ENCODE measurements around the gene RASL12.
"Not testable (repeated sequence)": the region's sequence is repeated elsewhere in the genome, so short reads cannot be mapped to it uniquely, and the experiment has no call there.

Gene RASL12

DNA sequence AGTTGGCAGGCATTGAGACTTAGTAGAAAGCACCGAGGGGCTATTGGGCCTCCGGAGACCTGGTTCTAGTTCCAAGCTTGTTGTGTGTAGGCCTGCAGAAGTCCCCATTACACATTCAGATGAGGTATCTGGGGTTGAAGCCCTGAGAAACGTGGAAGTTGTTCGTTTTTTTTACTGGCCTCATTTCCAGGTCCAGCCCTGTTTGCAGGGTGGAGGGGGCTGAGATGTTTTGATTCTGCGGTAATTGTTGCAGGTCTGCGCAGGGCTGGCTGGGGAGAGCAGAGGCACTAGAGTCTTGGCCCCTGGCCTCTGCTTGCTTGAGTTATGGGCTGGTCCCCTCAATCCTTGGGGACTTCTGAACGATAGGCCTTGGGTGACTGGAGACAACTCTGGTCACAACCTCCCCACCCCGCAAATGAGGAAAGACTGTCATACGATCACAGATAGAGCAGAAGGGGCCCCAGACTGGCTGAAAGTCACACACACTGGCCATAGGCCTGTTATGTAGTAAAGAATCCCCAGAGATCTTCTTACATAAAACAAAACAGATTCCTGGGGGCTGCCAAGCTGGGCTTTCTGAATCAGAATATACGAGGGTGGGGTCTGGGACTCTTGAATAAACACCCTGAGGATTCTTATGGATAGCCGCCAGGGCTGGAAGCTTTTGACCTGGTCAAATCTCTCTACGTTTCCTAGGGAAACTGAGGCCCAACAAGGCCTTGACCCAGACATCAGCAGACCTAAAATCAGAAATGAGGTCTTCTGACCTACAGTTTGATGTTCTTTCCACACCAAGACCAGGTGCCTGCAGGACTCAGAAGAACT, 24.4 kb upstream of the RASL12 start:
- DNase-seq = no peak

- no peak for DNase-seq
These were observed 21.5 kb upstream of the RASL12 start for GRCh38 chr15:65089206-65089824.

GRCh38 chr15:65088643-65089021, 20.8 kb upstream of the RASL12 start:
- no peak for DNase-seq

DNA sequence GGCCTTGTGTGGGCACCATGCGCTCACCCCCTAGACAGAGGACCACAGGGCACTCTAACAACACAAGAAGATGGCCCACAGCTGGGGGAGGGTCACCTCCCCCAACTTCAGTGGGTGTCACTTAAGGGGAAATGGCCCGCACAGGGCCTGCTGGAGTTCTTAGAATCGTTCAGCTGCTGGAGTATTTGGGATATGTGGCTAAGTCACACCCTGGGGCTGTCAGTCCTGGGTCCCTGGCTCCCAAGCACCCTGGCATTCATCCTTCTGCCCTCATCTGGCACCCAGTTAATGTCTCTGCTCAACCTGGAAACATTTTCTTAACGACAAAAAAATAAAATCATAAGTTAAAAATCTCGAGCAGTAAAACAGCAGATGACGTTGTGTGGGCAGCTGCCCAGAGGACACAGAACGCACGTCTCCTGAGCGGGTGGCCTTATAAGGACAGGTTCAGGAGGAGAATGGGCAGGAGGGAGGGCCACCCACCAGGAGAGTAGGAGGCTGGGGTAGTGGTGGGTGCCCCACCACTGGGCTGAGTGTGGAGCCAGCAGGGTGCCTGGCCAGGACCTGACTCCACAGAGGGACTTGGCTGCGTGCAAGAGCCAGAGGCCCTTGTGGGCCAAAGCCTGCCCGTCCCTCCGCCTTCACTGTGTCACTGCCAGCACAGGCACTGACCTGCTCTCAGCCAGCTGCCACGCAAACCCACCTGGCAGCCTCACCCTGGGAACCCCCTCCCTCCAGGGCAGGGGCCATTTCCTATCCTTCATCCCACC, 20.3 kb upstream of the RASL12 start:
- DNase-seq = no peak

DNA sequence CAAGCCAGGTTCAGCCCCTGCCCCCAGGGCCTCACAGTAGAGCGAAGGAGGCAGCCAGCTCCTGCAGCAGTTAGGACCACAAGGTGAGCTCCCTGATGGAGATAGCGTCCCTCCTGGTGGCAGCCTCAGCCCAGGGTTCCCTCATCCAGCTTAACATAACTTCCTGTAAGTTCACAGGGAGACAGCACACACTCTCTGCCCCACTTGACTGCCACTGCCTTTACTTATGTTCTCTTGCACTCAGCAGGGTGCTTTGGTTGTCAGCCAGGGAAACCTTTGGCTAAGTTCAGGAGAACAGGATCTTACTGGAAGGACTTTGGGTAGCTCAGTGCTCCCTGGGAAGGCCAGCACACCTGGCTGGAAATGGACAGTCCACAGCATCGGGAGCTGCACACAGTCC, 19.6 kb upstream of the RASL12 start:
- no peak for DNase-seq

- peak; percentile 17 for DNase-seq
These were observed 18.9 kb upstream of the RASL12 start for GRCh38 chr15:65086680-65087111.

GRCh38 chr15:65085990-65086679, 18.3 kb upstream of the RASL12 start:
- no peak for DNase-seq

- DNase-seq = no peak
These were observed 17.5 kb upstream of the RASL12 start for GRCh38 chr15:65085207-65085753.

DNA sequence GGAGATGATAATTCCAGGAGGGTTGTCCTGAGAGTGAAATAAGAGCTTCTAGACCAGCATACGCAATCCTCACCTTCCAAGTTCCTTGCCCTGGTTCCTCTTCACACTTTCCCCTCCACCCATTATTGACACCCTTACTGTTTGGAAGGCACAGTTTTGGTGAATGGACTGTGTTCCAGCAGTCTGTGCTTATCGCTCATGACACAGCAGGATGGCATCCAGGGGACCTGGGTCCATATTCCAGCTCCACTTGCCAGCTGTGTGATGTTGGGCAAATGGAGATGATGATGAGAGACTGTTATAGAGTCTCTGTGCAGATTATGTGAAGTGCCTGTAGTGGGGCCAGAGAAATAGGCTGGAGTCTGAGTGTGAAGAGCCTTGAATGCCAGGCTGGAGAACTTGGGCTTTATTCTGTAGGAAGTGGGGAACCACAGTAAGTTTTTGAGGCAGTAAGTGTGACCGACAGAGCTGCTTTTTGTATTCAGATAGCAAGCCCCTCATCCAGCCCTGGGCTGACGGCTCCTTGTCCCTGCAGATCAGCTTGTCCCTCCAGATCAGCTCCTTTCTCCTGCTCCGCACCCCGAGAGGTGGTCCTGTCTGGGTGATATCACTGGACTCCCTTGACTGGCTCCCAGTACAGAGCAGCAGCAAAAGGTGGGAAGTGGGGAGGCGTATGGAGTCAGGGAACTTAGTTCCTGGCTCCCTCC, 16.9 kb upstream of the RASL12 start:
- DNase-seq = no peak

- DNase-seq = no peak
These were observed 15.5 kb upstream of the RASL12 start for GRCh38 chr15:65083262-65083701.

DNA sequence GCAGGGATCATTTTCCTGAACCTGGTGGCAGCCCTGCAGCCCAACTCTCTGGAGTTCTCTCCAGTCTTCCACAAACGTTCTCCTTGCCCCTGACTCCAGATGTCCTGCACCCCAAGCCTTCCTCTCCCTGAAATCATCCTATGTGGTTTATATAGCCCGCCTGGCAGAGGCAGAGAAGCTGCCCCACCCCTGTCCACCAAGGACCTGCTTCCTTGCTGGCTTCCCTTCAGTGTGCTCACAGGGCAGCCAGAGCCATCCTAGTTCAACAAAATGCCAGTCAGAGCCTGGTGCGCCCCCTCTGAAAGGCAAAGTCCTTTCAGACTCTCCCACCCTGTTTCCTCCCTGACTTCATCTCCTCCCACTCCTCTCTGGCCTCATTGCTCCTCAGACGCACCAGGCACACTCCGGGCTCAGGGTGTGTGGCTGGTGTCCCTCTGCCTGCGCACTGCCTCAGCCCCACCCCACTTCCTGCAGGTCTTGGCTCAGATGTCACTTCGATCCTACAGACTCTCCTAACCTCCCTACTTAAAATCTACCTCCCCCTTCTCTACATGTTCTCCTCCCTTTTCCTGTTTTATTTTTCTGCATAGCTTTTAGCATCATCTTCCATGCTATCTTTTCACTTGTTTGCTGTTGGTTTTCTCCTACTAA, 14.6 kb upstream of the RASL12 start:
- no peak for DNase-seq

- DNase-seq = no peak
These were observed 14.0 kb upstream of the RASL12 start for GRCh38 chr15:65081758-65082157.

GRCh38 chr15:65081270-65081669, 13.5 kb upstream of the RASL12 start:
- DNase-seq = no peak

DNA sequence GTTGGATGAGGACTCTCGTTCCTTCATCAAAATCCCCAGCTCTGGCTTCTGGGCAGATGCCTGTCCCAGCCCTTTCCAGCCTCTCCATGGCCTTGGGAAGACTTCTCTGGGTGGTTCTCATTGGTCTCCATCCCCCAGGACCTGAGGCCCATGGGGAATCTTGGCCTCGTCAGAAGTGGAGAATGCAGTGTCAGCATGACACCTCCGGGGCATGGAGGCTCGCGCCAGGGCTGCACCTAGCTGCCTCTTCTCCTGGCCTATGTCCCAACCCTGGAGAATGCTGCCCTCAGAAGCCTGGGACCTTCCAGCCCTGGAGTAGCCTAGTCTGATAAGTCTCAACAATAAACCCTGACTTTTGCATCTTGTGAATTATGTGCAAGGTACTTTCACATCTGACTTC, 11.8 kb upstream of the RASL12 start:
- no peak for DNase-seq

DNA sequence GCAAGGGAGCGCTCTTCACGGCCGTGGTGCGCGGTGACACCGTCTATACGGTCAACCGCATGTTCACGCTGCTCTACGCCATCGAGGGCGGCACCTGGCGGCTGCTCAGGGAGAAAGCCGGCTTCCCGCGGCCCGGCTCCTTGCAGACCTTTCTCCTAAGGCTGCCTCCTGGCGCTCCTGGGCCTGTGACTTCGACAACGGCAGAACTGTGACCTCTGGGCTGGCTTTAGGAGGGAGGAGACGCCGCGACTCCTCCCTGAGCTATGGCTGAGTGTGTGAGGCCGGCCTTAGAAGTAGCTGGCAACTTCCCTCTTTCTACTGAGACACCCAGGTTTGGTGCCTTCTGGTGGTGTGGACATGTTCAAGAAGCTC, 10.2 kb upstream of the RASL12 start:
- no peak for DNase-seq

DNA sequence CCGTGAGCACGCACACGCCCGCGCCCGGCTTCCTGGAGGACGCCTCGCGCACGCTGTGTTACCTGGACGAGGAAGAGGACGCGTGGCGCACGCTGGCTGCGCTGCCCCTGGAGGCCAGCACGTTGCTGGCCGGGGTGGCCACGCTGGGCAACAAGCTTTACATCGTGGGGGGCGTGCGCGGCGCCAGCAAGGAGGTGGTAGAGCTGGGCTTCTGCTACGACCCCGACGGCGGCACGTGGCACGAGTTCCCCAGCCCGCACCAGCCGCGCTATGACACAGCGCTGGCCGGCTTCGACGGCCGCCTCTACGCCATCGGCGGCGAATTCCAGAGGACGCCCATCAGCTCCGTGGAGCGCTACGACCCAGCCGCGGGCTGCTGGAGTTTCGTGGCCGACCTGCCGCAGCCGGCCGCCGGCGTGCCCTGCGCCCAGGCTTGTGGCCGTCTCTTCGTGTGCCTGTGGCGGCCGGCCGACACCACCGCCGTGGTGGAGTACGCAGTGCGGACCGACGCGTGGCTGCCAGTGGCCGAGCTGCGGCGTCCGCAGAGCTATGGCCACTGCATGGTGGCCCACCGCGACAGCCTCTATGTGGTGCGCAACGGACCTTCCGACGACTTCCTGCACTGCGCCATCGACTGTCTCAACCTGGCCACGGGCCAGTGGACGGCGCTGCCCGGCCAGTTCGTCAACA, 9.6 kb upstream of the RASL12 start:
- no peak for DNase-seq

DNA sequence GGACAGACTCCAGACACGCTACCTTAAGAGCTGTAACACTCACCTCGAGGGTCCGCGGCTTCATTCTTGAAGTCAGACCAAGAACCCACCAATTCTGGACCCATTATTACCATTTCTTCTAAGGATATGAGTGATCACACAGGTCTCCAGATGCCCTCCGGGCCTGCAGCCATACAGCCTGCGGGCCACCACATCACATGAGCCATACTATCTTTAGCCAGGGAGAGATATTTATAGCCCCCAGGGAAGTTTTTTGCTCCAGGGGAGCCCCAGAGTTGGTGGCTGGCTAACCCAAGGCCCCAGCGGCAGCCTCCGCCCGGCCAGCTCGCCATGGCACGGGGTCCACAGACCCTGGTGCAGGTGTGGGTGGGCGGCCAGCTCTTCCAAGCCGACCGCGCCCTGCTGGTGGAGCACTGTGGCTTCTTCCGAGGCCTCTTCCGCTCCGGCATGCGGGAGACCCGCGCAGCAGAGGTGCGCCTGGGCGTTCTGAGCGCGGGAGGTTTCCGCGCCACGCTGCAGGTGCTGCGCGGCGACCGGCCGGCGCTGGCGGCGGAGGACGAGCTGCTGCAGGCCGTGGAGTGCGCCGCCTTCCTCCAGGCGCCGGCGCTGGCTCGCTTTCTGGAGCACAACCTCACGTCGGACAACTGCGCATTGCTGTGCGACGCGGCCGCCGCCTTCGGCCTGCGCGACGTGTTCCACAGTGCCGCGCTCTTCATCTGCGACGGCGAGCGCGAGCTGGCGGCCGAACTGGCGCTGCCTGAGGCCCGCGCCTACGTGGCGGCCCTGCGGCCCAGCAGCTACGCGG, 8.9 kb upstream of the RASL12 start, which contains the start of gene KBTBD13:
TSS of gene KBTBD13 (plus strand) at position 261 of the 805 bp plus-strand sequence. CDS start at position 331, 70 bp downstream.
- no peak for DNase-seq

DNA sequence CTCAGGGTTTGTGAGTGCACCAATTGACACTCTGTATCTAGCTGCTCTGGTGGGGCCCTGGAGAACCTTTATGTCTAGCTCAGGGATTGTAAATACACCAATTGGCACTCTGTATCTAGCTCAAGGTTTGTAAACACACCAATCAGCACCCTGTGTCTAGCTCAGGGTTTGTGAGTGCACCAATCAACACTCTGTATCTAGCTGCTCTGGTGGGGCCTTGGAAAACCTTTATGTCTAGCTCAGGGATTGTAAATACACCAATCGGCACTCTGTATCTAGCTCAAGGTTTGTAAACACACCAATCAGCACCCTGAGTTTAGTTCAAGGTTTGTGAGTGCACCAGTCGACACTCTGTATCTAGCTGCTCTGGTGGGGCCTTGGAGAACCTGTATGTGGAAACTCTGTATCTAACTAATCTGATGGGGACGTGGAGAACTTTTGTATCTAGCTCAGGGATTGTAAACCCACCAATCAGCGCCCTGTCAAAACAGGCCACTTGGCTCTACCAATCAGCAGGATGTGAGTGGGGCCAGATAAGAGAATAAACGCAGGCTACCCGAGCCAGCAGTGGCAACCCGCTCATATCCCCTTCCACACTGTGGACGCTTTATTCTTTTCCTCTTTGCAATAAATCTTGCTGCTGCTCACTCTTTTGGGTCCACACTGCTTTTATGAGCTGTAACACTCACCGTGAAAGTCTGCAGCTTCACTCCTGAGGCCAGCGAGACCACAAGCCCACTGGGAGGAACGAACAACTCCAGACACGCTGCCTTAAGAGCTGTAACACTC, 8.0 kb upstream of the RASL12 start:
- DNase-seq = not testable (repeated sequence)

DNA sequence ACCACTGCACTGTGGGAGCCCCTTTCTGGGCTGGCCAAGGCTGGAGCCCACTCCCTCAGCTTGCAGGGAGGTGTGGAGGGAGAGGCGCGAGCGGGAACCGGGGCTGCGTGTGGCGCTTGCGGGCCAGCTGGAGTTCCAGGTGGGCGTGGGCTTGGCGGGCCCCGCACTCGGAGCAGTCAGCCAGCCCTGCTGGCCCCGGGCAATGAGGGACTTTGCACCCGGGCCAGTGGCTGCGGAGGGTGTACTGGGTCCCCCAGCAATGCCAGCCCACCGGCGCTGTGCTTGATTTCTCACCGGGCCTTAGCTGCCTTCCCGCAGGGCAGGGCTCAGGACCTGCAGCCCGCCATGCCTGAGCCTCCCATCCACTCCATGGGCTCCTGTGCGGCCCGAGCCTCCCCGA, 7.2 kb upstream of the RASL12 start:
- DNase-seq = not testable (repeated sequence)
